ENCODE measurements around the gene NOTCH2.
"Not testable (repeated sequence)": the region's sequence is repeated elsewhere in the genome, so short reads cannot be mapped to it uniquely, and the experiment has no call there.

NOTCH2 gene

DNA sequence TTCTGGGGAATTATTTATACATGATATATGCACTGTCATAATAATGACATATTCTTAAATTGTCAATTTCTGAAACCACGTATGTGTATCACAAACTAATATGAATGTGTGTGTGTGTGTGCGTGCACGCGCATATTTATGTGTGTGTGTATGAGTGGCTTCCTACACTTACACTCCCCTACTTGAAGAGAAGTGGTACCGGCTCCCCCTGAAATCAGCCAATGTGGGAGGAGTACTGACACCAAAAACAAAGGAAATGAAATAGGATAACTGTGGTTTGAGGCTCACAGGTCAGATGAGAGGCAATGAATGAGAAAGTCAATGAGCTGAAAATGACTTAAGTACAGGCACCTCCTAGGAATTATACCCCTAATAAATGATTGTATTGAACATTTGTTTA, 42.8 kb upstream of the NOTCH2 start:
- H3K79me1 ChIP-seq (ENCODE audit: low read length); H3K4me3 ChIP-seq (ENCODE audit: low read depth, low read length); H3K4me1 ChIP-seq (ENCODE audit: control insufficient read depth in 1 of 2, insufficient read depth in 2 of 2, low read length in 2 of 2); H3K9me3 ChIP-seq (ENCODE audit: insufficient read depth, low read depth, low read length); H3K14ac ChIP-seq (ENCODE audit: low read length); H2BK5ac ChIP-seq (ENCODE audit: low read depth, low read length, poor library complexity); H4K12ac ChIP-seq (ENCODE audit: low read depth, low read length); H3K18ac ChIP-seq (ENCODE audit: low read length); H2BK120ac ChIP-seq (ENCODE audit: insufficient read depth, low read length, poor library complexity); H4K8ac ChIP-seq (ENCODE audit: low read depth, low read length); H3K9ac ChIP-seq (ENCODE audit: low read length); DNase-seq; H3K79me2 ChIP-seq (ENCODE audit: control insufficient read depth, insufficient read depth, low read length, poor library complexity); H2AFZ ChIP-seq (ENCODE audit: insufficient read depth, low read length, poor library complexity); H3K27me3 ChIP-seq (ENCODE audit: insufficient read depth, low read length); H3K4me2 ChIP-seq (ENCODE audit: low read length); H4K91ac ChIP-seq (ENCODE audit: low read depth, low read length); H3K23ac ChIP-seq (ENCODE audit: low read length); H3K4ac ChIP-seq (ENCODE audit: low read depth, low read length); H2AK5ac ChIP-seq (ENCODE audit: low read length); H2BK12ac ChIP-seq (ENCODE audit: low read length); H3K27ac ChIP-seq (ENCODE audit: low read depth, low read length); H3K36me3 ChIP-seq (ENCODE audit: control insufficient read depth in 1 of 2, insufficient read depth in 2 of 2, low read length in 2 of 2): not testable (repeated sequence)
- WGBS (ENCODE audit: extremely low coverage, insufficient coverage, insufficient read length): no CpG with 5 or more reads among the region's 5 CpGs

DNA sequence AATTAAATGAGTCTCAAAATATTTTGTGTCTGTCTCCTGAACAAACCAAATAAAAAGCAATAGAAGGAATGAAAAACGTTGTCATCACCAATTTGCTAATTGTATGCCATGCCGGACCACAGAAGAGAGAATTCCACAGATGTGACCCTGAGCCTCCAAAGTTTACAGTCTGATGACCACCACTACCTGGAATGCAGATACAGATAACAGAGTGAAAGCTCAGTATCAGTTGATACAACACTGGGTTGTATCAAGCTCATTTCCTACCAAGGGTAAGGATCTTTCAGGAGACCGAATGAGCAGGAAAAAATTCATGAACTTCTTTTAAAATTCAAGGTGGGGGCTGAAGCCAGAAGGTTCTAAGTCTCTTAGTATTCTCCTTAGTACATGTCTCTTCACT, 42.3 kb upstream of the NOTCH2 start:
- H4K91ac ChIP-seq (ENCODE audit: low read depth, low read length); H4K8ac ChIP-seq (ENCODE audit: low read depth, low read length); H2BK12ac ChIP-seq (ENCODE audit: low read length); H2AK5ac ChIP-seq (ENCODE audit: low read length); DNase-seq; H3K23ac ChIP-seq (ENCODE audit: low read length); H3K27me3 ChIP-seq (ENCODE audit: insufficient read depth, low read length); H2BK5ac ChIP-seq (ENCODE audit: low read depth, low read length, poor library complexity); H3K79me2 ChIP-seq (ENCODE audit: control insufficient read depth, insufficient read depth, low read length, poor library complexity); H3K9me3 ChIP-seq (ENCODE audit: insufficient read depth, low read depth, low read length); H4K12ac ChIP-seq (ENCODE audit: low read depth, low read length); H3K18ac ChIP-seq (ENCODE audit: low read length); H3K4me3 ChIP-seq (ENCODE audit: low read depth, low read length); H3K4me1 ChIP-seq (ENCODE audit: control insufficient read depth in 1 of 2, insufficient read depth in 2 of 2, low read length in 2 of 2); H3K9ac ChIP-seq (ENCODE audit: low read length); H3K36me3 ChIP-seq (ENCODE audit: control insufficient read depth in 1 of 2, insufficient read depth in 2 of 2, low read length in 2 of 2); H3K14ac ChIP-seq (ENCODE audit: low read length); H3K4me2 ChIP-seq (ENCODE audit: low read length); H2BK120ac ChIP-seq (ENCODE audit: insufficient read depth, low read length, poor library complexity); H2AFZ ChIP-seq (ENCODE audit: insufficient read depth, low read length, poor library complexity); H3K79me1 ChIP-seq (ENCODE audit: low read length); H3K4ac ChIP-seq (ENCODE audit: low read depth, low read length); H3K27ac ChIP-seq (ENCODE audit: low read depth, low read length): not testable (repeated sequence)
- no CpG with 5 or more reads among the region's 3 CpGs for WGBS (ENCODE audit: extremely low coverage, insufficient coverage, insufficient read length)

DNA sequence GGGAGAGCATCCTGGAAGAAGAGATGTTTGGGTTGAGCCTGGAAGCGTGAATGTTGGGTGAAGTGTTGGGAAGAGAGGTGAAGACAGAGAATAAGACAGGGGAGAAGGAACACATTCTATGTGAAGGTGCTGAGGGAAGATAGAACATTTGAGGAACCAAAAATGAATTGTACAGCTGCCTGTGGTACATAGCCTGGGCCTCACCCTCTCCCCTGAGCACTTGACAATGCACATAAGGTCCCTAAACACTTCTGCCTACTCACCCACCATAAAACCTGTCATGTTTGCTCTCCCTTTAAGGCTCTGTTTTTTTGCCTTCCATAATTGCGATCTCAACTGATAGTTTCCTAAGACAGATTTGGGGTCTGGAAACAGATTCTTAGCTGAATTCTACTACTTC, 41.5 kb upstream of the NOTCH2 start:
- H3K9ac ChIP-seq (ENCODE audit: low read length); H2BK5ac ChIP-seq (ENCODE audit: low read depth, low read length, poor library complexity); H2AK5ac ChIP-seq (ENCODE audit: low read length); H3K4me1 ChIP-seq (ENCODE audit: control insufficient read depth in 1 of 2, insufficient read depth in 2 of 2, low read length in 2 of 2); H3K79me1 ChIP-seq (ENCODE audit: low read length); H3K4me3 ChIP-seq (ENCODE audit: low read depth, low read length); H2BK120ac ChIP-seq (ENCODE audit: insufficient read depth, low read length, poor library complexity); H3K79me2 ChIP-seq (ENCODE audit: control insufficient read depth, insufficient read depth, low read length, poor library complexity); H4K8ac ChIP-seq (ENCODE audit: low read depth, low read length); DNase-seq; H3K4ac ChIP-seq (ENCODE audit: low read depth, low read length); H3K14ac ChIP-seq (ENCODE audit: low read length); H4K91ac ChIP-seq (ENCODE audit: low read depth, low read length); H3K36me3 ChIP-seq (ENCODE audit: control insufficient read depth in 1 of 2, insufficient read depth in 2 of 2, low read length in 2 of 2); H2BK12ac ChIP-seq (ENCODE audit: low read length); H3K4me2 ChIP-seq (ENCODE audit: low read length); H2AFZ ChIP-seq (ENCODE audit: insufficient read depth, low read length, poor library complexity); H3K23ac ChIP-seq (ENCODE audit: low read length); H4K12ac ChIP-seq (ENCODE audit: low read depth, low read length); H3K27me3 ChIP-seq (ENCODE audit: insufficient read depth, low read length); H3K27ac ChIP-seq (ENCODE audit: low read depth, low read length); H3K9me3 ChIP-seq (ENCODE audit: insufficient read depth, low read depth, low read length); H3K18ac ChIP-seq (ENCODE audit: low read length): not testable (repeated sequence)
- no CpG with 5 or more reads among the region's 2 CpGs for WGBS (ENCODE audit: extremely low coverage, insufficient coverage, insufficient read length)

DNA sequence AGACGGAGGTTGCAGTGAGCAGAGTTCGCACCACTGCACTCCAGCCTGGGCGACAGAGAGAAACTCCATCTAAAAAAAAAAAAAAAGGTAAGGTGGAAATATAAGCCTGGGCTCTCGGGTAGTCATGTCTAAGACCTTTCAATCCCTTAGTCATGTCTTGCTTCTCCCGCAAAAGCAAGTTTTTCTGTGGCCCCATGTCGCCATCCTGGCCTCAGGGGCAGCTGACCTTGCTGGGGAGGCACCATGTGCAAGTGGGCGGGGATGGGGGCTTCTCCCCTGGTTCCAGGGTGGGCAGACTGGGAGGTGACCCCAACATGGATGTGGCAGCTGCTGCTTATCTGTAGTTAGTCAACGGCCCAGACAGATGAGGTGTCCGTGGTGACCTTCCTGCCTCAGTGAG, 40.2 kb upstream of the NOTCH2 start:
- H3K23ac ChIP-seq (ENCODE audit: low read length); H3K27ac ChIP-seq (ENCODE audit: low read depth, low read length); H3K79me2 ChIP-seq (ENCODE audit: control insufficient read depth, insufficient read depth, low read length, poor library complexity); H2BK12ac ChIP-seq (ENCODE audit: low read length); H2AK5ac ChIP-seq (ENCODE audit: low read length); H3K4me2 ChIP-seq (ENCODE audit: low read length); H2BK5ac ChIP-seq (ENCODE audit: low read depth, low read length, poor library complexity); H3K4me3 ChIP-seq (ENCODE audit: low read depth, low read length); H2BK120ac ChIP-seq (ENCODE audit: insufficient read depth, low read length, poor library complexity); DNase-seq; H3K9me3 ChIP-seq (ENCODE audit: insufficient read depth, low read depth, low read length); H3K18ac ChIP-seq (ENCODE audit: low read length); H3K4me1 ChIP-seq (ENCODE audit: control insufficient read depth in 1 of 2, insufficient read depth in 2 of 2, low read length in 2 of 2); H3K4ac ChIP-seq (ENCODE audit: low read depth, low read length); H2AFZ ChIP-seq (ENCODE audit: insufficient read depth, low read length, poor library complexity); H4K8ac ChIP-seq (ENCODE audit: low read depth, low read length); H3K9ac ChIP-seq (ENCODE audit: low read length); H4K12ac ChIP-seq (ENCODE audit: low read depth, low read length); H3K14ac ChIP-seq (ENCODE audit: low read length); H3K79me1 ChIP-seq (ENCODE audit: low read length); H3K36me3 ChIP-seq (ENCODE audit: control insufficient read depth in 1 of 2, insufficient read depth in 2 of 2, low read length in 2 of 2); H3K27me3 ChIP-seq (ENCODE audit: insufficient read depth, low read length); H4K91ac ChIP-seq (ENCODE audit: low read depth, low read length): not testable (repeated sequence)
- WGBS (ENCODE audit: extremely low coverage, insufficient coverage, insufficient read length): no CpG with 5 or more reads among the region's 9 CpGs

All from trophoblast cell (in vitro differentiated cells and primary cell).